Stimulated activated CD8-positive, alpha-beta memory T cell treated with anti-CD3 and anti-CD28 coated beads, Interleukin-4, amount 100 ng/mL, for 1 hour (primary cell): Measurements from ENCODE around the gene BANK1.

ENCODE experiments used
- DNase-seq, 2 donors: peaks; one replicate each; pipeline ENCODE4 v3.0.0-alpha.2; 2020; ENCODE audit warnings: low read depth in 2 of 2, low spot score in 1 of 2

The BANK1 gene

DNA sequence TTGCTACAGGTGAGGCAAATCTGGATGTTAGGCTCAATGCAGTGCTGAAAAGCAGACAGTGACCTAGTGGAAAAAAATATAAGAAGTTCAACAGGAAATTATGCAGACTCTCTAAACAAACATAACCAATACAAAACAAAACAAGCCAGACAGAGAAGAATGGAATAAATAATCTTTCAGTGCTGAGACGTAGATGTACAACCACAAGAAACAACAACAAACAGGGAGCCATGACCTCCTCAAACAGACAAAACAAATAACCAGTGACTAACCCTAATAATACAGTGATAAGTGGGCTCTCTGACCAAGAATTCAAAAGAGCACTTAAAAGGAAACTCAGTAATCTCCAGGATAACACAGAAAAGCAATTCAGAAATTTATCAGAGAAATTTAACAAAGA is 315.5 kb downstream of the BANK1 start:
- no peak for DNase-seq

- DNase-seq: no peak
Measured at GRCh38 chr4:102114118-102114630, 323.6 kb downstream of the BANK1 start.

GRCh38 chr4:102116121-102116520 is 325.6 kb downstream of the BANK1 start:
- no peak for DNase-seq

GRCh38 chr4:102120846-102121245 is 330.3 kb downstream of the BANK1 start:
- DNase-seq: no peak
